ENCODE results near the gene NAALADL2. TPM values are rescaled to one million over a fixed set of nuclear protein-coding genes. Genes with fewer than 3 reads are reported as not detected.

The NAALADL2 gene
- total and polyA plus RNA-seq, 2 donors: 0.68 to 4.9 TPM

GRCh38 chr3:175378348-175378747 lies 519.2 kb downstream of the NAALADL2 start:
- H3K4me3 ChIP-seq (ENCODE audit: low read length in 2 of 2): no peak overlapping the region
- H3K4me1 ChIP-seq (ENCODE audit: control insufficient read depth in 2 of 2, insufficient read depth in 2 of 2, low read length in 2 of 2): no peaks in the 10 kb centered on the region
- WGBS: 67% methylated on average over 2 of the region's 2 CpGs
- no peak for DNase-seq (ENCODE audit: low read depth in 6 of 9, low spot score in 9 of 9)
- H3K36me3 ChIP-seq (ENCODE audit: control insufficient read depth in 2 of 2, insufficient read depth in 2 of 2, low read length in 1 of 2): no peaks in the 10 kb centered on the region
- H3K9me3 ChIP-seq (ENCODE audit: control insufficient read depth in 2 of 2, insufficient read depth in 1 of 2, low read length in 1 of 2): no peaks in the 10 kb centered on the region
- no peaks in the 10 kb centered on the region for H3K27me3 ChIP-seq (ENCODE audit: control insufficient read depth in 2 of 2, insufficient read depth in 1 of 2, low read length in 1 of 2)
- H3K27ac ChIP-seq (ENCODE audit: low read depth in 1 of 2, low read length in 1 of 2): no peak overlapping the region

- Histone ChIP-seq H3K36me3 (ENCODE audit: control insufficient read depth in 2 of 2, insufficient read depth in 2 of 2, low read length in 1 of 2) (no peaks in the 10 kb centered on the region), H3K27ac (ENCODE audit: low read depth in 1 of 2, low read length in 1 of 2) (no peak overlapping the region), H3K27me3 (ENCODE audit: control insufficient read depth in 2 of 2, insufficient read depth in 1 of 2, low read length in 1 of 2) (no peaks in the 10 kb centered on the region), H3K9me3 (ENCODE audit: control insufficient read depth in 2 of 2, insufficient read depth in 1 of 2, low read length in 1 of 2) (no peaks in the 10 kb centered on the region), H3K4me1 (ENCODE audit: control insufficient read depth in 2 of 2, insufficient read depth in 2 of 2, low read length in 2 of 2) (no peaks in the 10 kb centered on the region), H3K4me3 (ENCODE audit: low read length in 2 of 2) (no peak overlapping the region)
- 96% methylated on average over 4 of the region's 4 CpGs for WGBS
- DNase-seq (ENCODE audit: low read depth in 6 of 9, low spot score in 9 of 9): peak in 1 of 9 donors; percentile 13
Observed at GRCh38 chr3:175381685-175382084, 522.6 kb downstream of the NAALADL2 start.

- Histone ChIP-seq H3K27me3 (ENCODE audit: control insufficient read depth in 2 of 2, insufficient read depth in 1 of 2, low read length in 1 of 2) (no peaks in the 10 kb centered on the region), H3K36me3 (ENCODE audit: control insufficient read depth in 2 of 2, insufficient read depth in 2 of 2, low read length in 1 of 2) (no peaks in the 10 kb centered on the region), H3K4me1 (ENCODE audit: control insufficient read depth in 2 of 2, insufficient read depth in 2 of 2, low read length in 2 of 2) (no peaks in the 10 kb centered on the region), H3K27ac (ENCODE audit: low read depth in 1 of 2, low read length in 1 of 2) (no peak overlapping the region), H3K4me3 (ENCODE audit: low read length in 2 of 2) (no peak overlapping the region), H3K9me3 (ENCODE audit: control insufficient read depth in 2 of 2, insufficient read depth in 1 of 2, low read length in 1 of 2) (no peaks in the 10 kb centered on the region)
- DNase-seq (ENCODE audit: low read depth in 6 of 9, low spot score in 9 of 9): no peak
- WGBS: 96% methylated on average over 1 of the region's 1 CpG
Observed at GRCh38 chr3:175383371-175383770, 524.2 kb downstream of the NAALADL2 start.

DNA sequence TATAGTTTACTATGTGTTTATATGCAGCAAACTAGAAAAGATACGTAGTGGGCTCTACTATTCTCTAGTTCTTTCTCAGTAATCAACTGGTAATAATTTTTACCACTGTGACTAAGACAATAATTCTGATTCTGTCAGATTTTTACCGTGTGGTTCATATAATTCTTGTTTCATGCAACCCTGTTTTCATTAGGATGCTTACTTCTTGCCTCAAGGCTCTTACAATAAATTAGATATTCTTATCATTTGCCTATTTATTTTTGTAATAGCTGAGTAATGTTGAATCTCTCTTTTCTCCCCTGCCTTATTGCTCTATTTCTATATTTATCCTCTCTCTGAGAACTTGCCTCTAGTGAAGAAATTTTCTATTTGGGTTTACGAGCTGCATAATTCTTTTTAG lies 524.7 kb downstream of the NAALADL2 start:
- H3K4me3 ChIP-seq (ENCODE audit: low read length in 2 of 2): no peak overlapping the region
- H3K4me1 ChIP-seq (ENCODE audit: control insufficient read depth in 2 of 2, insufficient read depth in 2 of 2, low read length in 2 of 2): no peaks in the 10 kb centered on the region
- no peaks in the 10 kb centered on the region for H3K27me3 ChIP-seq (ENCODE audit: control insufficient read depth in 2 of 2, insufficient read depth in 1 of 2, low read length in 1 of 2)
- no peak for DNase-seq (ENCODE audit: low read depth in 6 of 9, low spot score in 9 of 9)
- no peaks in the 10 kb centered on the region for H3K9me3 ChIP-seq (ENCODE audit: control insufficient read depth in 2 of 2, insufficient read depth in 1 of 2, low read length in 1 of 2)
- H3K27ac ChIP-seq (ENCODE audit: low read depth in 1 of 2, low read length in 1 of 2): no peak overlapping the region
- WGBS: 97% methylated on average over 3 of the region's 3 CpGs
- no peaks in the 10 kb centered on the region for H3K36me3 ChIP-seq (ENCODE audit: control insufficient read depth in 2 of 2, insufficient read depth in 2 of 2, low read length in 1 of 2)

DNA sequence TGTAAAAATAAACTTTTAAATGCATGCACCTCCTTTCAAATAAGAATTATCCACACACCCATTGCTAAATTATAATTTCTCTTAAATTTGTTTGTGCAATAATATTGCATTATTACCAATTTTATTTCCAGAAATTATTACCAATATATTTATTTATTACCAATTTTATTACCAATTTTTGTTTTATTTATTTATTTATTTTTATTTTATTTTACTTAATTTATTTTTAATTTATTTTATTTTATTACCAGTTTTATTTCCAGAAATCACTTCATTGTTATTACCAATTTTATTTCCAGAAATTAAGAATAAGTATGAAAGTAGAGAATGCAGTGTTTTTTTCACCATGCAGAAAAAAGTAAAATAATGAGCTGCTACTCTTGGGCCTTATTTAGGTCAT lies 525.4 kb downstream of the NAALADL2 start:
- Histone ChIP-seq H3K27me3 (ENCODE audit: control insufficient read depth in 2 of 2, insufficient read depth in 1 of 2, low read length in 1 of 2) (no peaks in the 10 kb centered on the region), H3K36me3 (ENCODE audit: control insufficient read depth in 2 of 2, insufficient read depth in 2 of 2, low read length in 1 of 2) (no peaks in the 10 kb centered on the region), H3K27ac (ENCODE audit: low read depth in 1 of 2, low read length in 1 of 2) (no peak overlapping the region), H3K4me3 (ENCODE audit: low read length in 2 of 2) (no peak overlapping the region), H3K4me1 (ENCODE audit: control insufficient read depth in 2 of 2, insufficient read depth in 2 of 2, low read length in 2 of 2) (no peaks in the 10 kb centered on the region), H3K9me3 (ENCODE audit: control insufficient read depth in 2 of 2, insufficient read depth in 1 of 2, low read length in 1 of 2) (no peaks in the 10 kb centered on the region)
- no peak for DNase-seq (ENCODE audit: low read depth in 6 of 9, low spot score in 9 of 9)

DNA sequence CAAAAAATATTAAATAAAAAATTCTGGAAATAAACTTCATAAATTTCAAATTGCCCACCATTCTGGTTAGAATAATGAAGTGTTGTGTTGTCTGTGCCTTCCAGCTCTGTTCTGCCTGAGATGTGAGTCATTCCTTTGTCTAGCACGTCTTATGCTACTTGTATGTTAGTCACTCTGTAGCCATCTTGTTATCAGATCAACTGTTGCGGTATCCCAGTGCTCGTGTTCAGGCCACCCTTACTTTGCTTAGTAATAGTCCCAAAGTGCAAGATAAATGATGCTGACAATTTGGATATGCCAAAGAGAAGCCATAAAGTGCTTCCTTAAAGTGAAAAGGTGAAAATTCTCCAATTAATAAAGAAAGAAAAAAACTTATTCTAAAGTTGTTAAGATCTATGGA lies 527.5 kb downstream of the NAALADL2 start:
- no peaks in the 10 kb centered on the region for H3K27me3 ChIP-seq (ENCODE audit: control insufficient read depth in 2 of 2, insufficient read depth in 1 of 2, low read length in 1 of 2)
- H3K4me3 ChIP-seq (ENCODE audit: low read length in 2 of 2): no peak overlapping the region
- no peaks in the 10 kb centered on the region for H3K36me3 ChIP-seq (ENCODE audit: control insufficient read depth in 2 of 2, insufficient read depth in 2 of 2, low read length in 1 of 2)
- H3K27ac ChIP-seq (ENCODE audit: low read depth in 1 of 2, low read length in 1 of 2): no peak overlapping the region
- DNase-seq (ENCODE audit: low read depth in 6 of 9, low spot score in 9 of 9): no peak
- WGBS: 96% methylated on average over 3 of the region's 3 CpGs
- H3K9me3 ChIP-seq (ENCODE audit: control insufficient read depth in 2 of 2, insufficient read depth in 1 of 2, low read length in 1 of 2): no peaks in the 10 kb centered on the region
- H3K4me1 ChIP-seq (ENCODE audit: control insufficient read depth in 2 of 2, insufficient read depth in 2 of 2, low read length in 2 of 2): peaks cover 4 to 6% of the 10 kb centered on the region in 2 donors

- Histone ChIP-seq H3K4me3 (ENCODE audit: low read length in 2 of 2) (no peak overlapping the region), H3K27ac (ENCODE audit: low read depth in 1 of 2, low read length in 1 of 2) (no peak overlapping the region), H3K27me3 (ENCODE audit: control insufficient read depth in 2 of 2, insufficient read depth in 1 of 2, low read length in 1 of 2) (no peaks in the 10 kb centered on the region), H3K9me3 (ENCODE audit: control insufficient read depth in 2 of 2, insufficient read depth in 1 of 2, low read length in 1 of 2) (no peaks in the 10 kb centered on the region), H3K36me3 (ENCODE audit: control insufficient read depth in 2 of 2, insufficient read depth in 2 of 2, low read length in 1 of 2) (no peaks in the 10 kb centered on the region), H3K4me1 (ENCODE audit: control insufficient read depth in 2 of 2, insufficient read depth in 2 of 2, low read length in 2 of 2) (peaks cover 6 to 10% of the 10 kb centered on the region in 2 donors)
- no peak for DNase-seq (ENCODE audit: low read depth in 6 of 9, low spot score in 9 of 9)
- WGBS: 99% methylated on average over 1 of the region's 1 CpG
Observed at GRCh38 chr3:175389560-175389959, 530.4 kb downstream of the NAALADL2 start.

DNA sequence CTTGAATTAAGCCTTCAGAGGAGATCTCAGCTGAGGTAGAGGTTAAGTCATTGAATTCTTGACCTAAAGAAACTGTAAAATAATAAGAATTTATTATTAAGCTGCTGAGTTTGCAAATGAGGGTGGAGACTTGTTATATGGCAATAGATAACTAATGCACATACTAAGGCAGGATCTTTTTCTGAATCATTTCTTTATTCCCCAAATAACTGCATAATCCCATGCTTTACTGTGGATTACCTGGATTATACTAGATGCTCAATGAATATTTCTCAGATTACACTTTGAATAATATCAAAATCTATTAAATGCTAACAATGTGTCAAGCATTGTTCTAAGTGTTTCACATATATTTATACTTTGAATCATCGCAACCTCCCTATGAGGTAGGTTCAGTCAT lies 532.5 kb downstream of the NAALADL2 start:
- H3K9me3 ChIP-seq (ENCODE audit: control insufficient read depth in 2 of 2, insufficient read depth in 1 of 2, low read length in 1 of 2): no peaks in the 10 kb centered on the region
- DNase-seq (ENCODE audit: low read depth in 6 of 9, low spot score in 9 of 9): no peak
- H3K36me3 ChIP-seq (ENCODE audit: control insufficient read depth in 2 of 2, insufficient read depth in 2 of 2, low read length in 1 of 2): no peaks in the 10 kb centered on the region
- no peaks in the 10 kb centered on the region for H3K27me3 ChIP-seq (ENCODE audit: control insufficient read depth in 2 of 2, insufficient read depth in 1 of 2, low read length in 1 of 2)
- peaks cover 6 to 10% of the 10 kb centered on the region in 2 donors for H3K4me1 ChIP-seq (ENCODE audit: control insufficient read depth in 2 of 2, insufficient read depth in 2 of 2, low read length in 2 of 2)
- 98% methylated on average over 1 of the region's 1 CpG for whole genome bisulfite sequencing
- no peak overlapping the region for H3K27ac ChIP-seq (ENCODE audit: low read depth in 1 of 2, low read length in 1 of 2)
- H3K4me3 ChIP-seq (ENCODE audit: low read length in 2 of 2): no peak overlapping the region

- Histone ChIP-seq H3K27me3 (ENCODE audit: control insufficient read depth in 2 of 2, insufficient read depth in 1 of 2, low read length in 1 of 2) (no peaks in the 10 kb centered on the region), H3K27ac (ENCODE audit: low read depth in 1 of 2, low read length in 1 of 2) (no peak overlapping the region), H3K4me3 (ENCODE audit: low read length in 2 of 2) (no peak overlapping the region), H3K36me3 (ENCODE audit: control insufficient read depth in 2 of 2, insufficient read depth in 2 of 2, low read length in 1 of 2) (no peaks in the 10 kb centered on the region), H3K9me3 (ENCODE audit: control insufficient read depth in 2 of 2, insufficient read depth in 1 of 2, low read length in 1 of 2) (no peaks in the 10 kb centered on the region), H3K4me1 (ENCODE audit: control insufficient read depth in 2 of 2, insufficient read depth in 2 of 2, low read length in 2 of 2) (peaks cover 6 to 10% of the 10 kb centered on the region in 2 donors)
- DNase-seq (ENCODE audit: low read depth in 6 of 9, low spot score in 9 of 9): peak in 8 of 9 donors; percentile 21 to 77 (median 41)
- WGBS: 64% methylated on average over 4 of the region's 4 CpGs
Observed at GRCh38 chr3:175392653-175393052, 533.5 kb downstream of the NAALADL2 start.

DNA sequence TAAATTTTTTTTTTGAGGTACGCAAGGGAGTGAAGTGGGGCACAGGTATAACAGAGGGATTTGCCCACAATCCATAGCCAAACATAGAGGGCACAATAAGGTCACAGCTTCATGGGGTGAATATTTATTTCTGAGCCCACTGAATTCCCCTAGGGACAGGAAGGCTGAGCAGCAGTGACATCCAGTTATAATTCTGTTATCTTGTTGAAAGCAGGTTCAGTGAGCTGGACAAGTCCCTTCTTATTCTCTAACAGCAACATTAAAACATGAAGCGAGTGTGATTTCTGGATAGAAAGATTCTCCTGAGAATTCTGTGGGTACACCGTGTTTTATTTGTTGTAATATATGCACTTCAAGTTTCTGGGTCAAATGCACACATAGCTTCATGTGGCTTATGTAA lies 538.2 kb downstream of the NAALADL2 start:
- 96% methylated on average over 3 of the region's 3 CpGs for WGBS
- Histone ChIP-seq H3K4me1 (ENCODE audit: control insufficient read depth in 2 of 2, insufficient read depth in 2 of 2, low read length in 2 of 2) (peaks cover 0 to 6% of the 10 kb centered on the region in 2 donors), H3K27ac (ENCODE audit: low read depth in 1 of 2, low read length in 1 of 2) (no peak overlapping the region), H3K36me3 (ENCODE audit: control insufficient read depth in 2 of 2, insufficient read depth in 2 of 2, low read length in 1 of 2) (no peaks in the 10 kb centered on the region), H3K4me3 (ENCODE audit: low read length in 2 of 2) (no peak overlapping the region), H3K9me3 (ENCODE audit: control insufficient read depth in 2 of 2, insufficient read depth in 1 of 2, low read length in 1 of 2) (no peaks in the 10 kb centered on the region), H3K27me3 (ENCODE audit: control insufficient read depth in 2 of 2, insufficient read depth in 1 of 2, low read length in 1 of 2) (no peaks in the 10 kb centered on the region)
- DNase-seq (ENCODE audit: low read depth in 6 of 9, low spot score in 9 of 9): no peak

All from thymus (tissue), 11 donors.